Neural crest cell (in vitro differentiated cells): ENCODE data around the gene STK25. TPM values are rescaled to one million over a fixed set of nuclear protein-coding genes. Genes with fewer than 3 reads are reported as not detected.

Source experiments
- DNase-seq: peaks from one replicate; pipeline ENCODE4 v3.0.0; 2021; ENCODE audit warnings: low read depth, mixed read lengths, low spot score
- H3K27ac Mint-ChIP-seq: one replicate; pipeline ENCODE4 v1.8.0; 2021; ENCODE audit warnings: mild to moderate bottlenecking, mixed read lengths; ENCODE audit not compliant: unreplicated experiment
- H3K27me3 Mint-ChIP-seq: 2 replicates; pipeline ENCODE4 v1.8.0; 2021; ENCODE audit warnings: low read depth, mild to moderate bottlenecking, mixed read lengths
- H3K36me3 Mint-ChIP-seq: 2 replicates; pipeline ENCODE4 v1.8.0; 2021; ENCODE audit warnings: low read depth, mild to moderate bottlenecking, mixed read lengths
- H3K4me1 Mint-ChIP-seq: 2 replicates; pipeline ENCODE4 v1.8.0; 2021; ENCODE audit warnings: mixed read lengths
- H3K4me3 Mint-ChIP-seq: one replicate; pipeline ENCODE4 v1.8.0; 2021; ENCODE audit warnings: mild to moderate bottlenecking, mixed read lengths
- H3K9me3 Mint-ChIP-seq: 2 replicates; pipeline ENCODE4 v1.8.0; 2021; ENCODE audit warnings: mixed read lengths
- total RNA-seq: library from RNA; stranded (reverse); gene quantifications from 2 replicates; pipeline ENCODE4 v1.2.1, GENCODE V29; 2021
- TF ChIP-seq, protein P1 (sequence below): fragments of 200-600 bp; sonication (generic); conservative IDR thresholded peaks from 2 replicates; pipeline ENCODE4 v1.5.0; 2021; ENCODE audit warnings: antibody characterized with exemption, mild to moderate bottlenecking

Gene STK25
- total RNA-seq, 1 donor from 2014 or later = 223 TPM

DNA sequence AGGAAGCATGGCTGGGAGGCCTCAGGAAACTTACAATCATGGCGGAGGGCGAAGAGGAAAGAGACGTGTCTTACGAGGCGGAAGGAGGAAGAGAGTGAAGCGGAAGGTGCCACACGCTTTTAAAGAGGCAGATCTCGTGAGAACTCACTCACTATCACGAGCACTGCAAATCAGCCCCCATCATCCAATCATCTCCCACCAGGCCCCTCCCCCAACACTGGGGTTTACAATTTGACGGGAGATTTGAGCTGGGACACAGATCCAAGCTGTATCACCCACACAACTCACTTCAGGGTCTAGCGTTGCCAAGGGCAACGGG, 45.1 kb upstream of the STK25 start:
- Mint-ChIP-seq H3K36me3 (peaks cover 4% of the 10 kb centered on the region), H3K4me1 (peaks cover 5% of the 10 kb centered on the region), H3K9me3 (peaks cover 3% of the 10 kb centered on the region), H3K4me3 (no peak overlapping the region), H3K27ac (no peak overlapping the region), H3K27me3 (peaks cover 26% of the 10 kb centered on the region)
- TF ChIP-seq, protein P1, sequence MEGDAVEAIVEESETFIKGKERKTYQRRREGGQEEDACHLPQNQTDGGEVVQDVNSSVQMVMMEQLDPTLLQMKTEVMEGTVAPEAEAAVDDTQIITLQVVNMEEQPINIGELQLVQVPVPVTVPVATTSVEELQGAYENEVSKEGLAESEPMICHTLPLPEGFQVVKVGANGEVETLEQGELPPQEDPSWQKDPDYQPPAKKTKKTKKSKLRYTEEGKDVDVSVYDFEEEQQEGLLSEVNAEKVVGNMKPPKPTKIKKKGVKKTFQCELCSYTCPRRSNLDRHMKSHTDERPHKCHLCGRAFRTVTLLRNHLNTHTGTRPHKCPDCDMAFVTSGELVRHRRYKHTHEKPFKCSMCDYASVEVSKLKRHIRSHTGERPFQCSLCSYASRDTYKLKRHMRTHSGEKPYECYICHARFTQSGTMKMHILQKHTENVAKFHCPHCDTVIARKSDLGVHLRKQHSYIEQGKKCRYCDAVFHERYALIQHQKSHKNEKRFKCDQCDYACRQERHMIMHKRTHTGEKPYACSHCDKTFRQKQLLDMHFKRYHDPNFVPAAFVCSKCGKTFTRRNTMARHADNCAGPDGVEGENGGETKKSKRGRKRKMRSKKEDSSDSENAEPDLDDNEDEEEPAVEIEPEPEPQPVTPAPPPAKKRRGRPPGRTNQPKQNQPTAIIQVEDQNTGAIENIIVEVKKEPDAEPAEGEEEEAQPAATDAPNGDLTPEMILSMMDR = no peak
- DNase-seq = no peak

DNA sequence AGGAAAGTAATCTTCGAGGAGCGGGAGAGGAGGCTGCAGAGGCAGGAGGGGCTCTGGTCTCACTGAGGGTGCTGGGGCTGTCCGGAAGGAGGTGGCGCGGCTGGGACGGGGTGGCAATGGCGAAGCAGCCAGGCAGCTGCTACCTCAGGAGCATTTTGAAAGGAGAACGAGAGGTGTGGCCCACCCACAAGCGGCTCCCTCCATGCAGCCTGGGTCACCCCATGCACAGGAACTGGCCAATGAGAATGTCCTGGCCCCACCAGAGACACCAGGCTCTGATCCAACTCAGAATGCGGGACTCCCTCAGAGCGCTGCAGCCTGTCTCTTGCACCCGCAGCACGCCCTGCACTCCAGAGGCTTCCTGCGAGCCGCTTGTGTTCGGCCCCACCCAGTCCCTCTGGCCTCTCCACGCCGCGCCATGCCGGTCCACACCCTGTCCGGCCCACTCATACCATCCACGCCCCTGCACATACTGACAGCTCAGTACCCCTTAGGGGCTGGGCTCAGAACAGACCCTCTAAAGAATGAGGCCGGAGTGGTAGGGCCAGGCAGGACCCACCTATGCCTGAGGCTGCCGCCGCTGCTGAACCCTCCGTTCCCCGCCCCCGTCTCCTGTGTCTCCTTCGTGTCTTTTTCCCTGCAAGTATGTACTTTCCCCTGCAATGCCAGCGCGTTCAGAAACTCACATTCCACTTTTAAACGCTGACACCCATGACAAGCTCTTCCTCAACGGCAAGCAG, 43.8 kb upstream of the STK25 start:
- Mint-ChIP-seq H3K27me3 (peaks cover 16% of the 10 kb centered on the region), H3K4me3 (no peak overlapping the region), H3K4me1 (no peaks in the 10 kb centered on the region), H3K9me3 (no peaks in the 10 kb centered on the region), H3K36me3 (no peaks in the 10 kb centered on the region), H3K27ac (no peak overlapping the region)
- TF ChIP-seq, protein P1 = no peak
- DNase-seq = no peak

DNA sequence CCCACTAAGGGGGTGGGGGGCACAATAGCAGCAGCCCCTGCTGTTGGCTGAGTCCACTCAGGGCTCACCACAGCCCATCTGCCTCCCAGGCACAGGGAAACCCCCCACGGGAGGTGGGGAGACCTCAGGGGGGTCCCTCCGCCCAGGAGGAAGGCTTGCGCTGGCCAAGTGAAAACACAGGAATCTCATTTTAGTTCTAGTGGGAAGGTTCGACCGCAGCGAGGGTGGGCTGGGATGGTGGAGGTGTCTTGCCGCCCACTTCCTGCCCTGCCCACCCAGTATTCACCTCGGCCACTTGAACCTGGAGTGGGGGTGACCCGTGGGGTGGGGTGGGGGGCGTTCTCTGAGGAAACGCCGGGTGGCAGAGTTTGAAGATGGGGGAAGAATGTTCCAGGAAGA, 43.2 kb upstream of the STK25 start:
- TF ChIP-seq, protein P1 = no peak
- no peak overlapping the region for H3K27ac Mint-ChIP-seq

GRCh38 chr2:241550616-241551580, 42.5 kb upstream of the STK25 start:
- no peaks in the 10 kb centered on the region for H3K9me3 Mint-ChIP-seq
- no peak for DNase-seq
- no peak overlapping the region for H3K4me3 Mint-ChIP-seq
- TF ChIP-seq, protein P1 = no peak
- H3K27me3 Mint-ChIP-seq = peaks cover 11% of the 10 kb centered on the region
- H3K36me3 Mint-ChIP-seq = no peaks in the 10 kb centered on the region
- no peak overlapping the region for H3K27ac Mint-ChIP-seq
- no peaks in the 10 kb centered on the region for H3K4me1 Mint-ChIP-seq

More for the DNA sequence above, 43.2 kb upstream of the STK25 start:
- peaks cover 15% of the 10 kb centered on the region for H3K27me3 Mint-ChIP-seq
- no peak for DNase-seq
- H3K36me3 Mint-ChIP-seq = no peaks in the 10 kb centered on the region
- no peaks in the 10 kb centered on the region for H3K9me3 Mint-ChIP-seq
- no peaks in the 10 kb centered on the region for H3K4me1 Mint-ChIP-seq
- H3K4me3 Mint-ChIP-seq = no peak overlapping the region

DNA sequence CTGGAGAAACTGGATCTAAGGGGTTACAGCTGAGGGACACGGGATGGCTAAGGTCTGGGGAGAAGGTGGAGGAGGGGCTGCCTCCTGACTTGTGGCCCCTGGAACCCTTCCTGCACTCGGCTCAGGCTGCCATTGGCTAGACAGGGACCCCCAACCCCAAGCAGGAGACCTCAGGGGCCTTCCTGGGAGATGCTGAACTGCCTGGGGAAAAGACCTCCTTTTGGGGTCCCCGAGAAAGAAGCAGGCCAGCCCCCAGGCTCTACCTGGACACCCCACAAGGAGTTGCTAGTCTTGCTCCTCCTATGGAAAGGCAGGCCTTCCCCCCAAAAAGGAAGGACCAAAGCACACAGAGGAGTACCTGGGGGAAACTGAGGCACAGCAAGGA, 40.1 kb upstream of the STK25 start:
- Mint-ChIP-seq H3K27me3 (peaks cover 9% of the 10 kb centered on the region), H3K4me1 (no peaks in the 10 kb centered on the region), H3K36me3 (no peaks in the 10 kb centered on the region), H3K4me3 (no peak overlapping the region), H3K27ac (no peak overlapping the region), H3K9me3 (no peaks in the 10 kb centered on the region)
- DNase-seq = no peak
- TF ChIP-seq, protein P1 = no peak
